Activated CD8-positive, alpha-beta T cell treated with anti-CD3 and anti-CD28 coated beads for 36 hours (primary cell): ENCODE data around the gene NTMT1. TPM values are rescaled to one million over a fixed set of nuclear protein-coding genes. Genes with fewer than 3 reads are reported as not detected.
"Not testable (repeated sequence)": the region's sequence is repeated elsewhere in the genome, so short reads cannot be mapped to it uniquely, and the experiment has no call there.

Experiments
- ATAC-seq: fragments of 200-7000 bp; cut with Tn5 transposase; one replicate; pipeline ENCODE4 v1.10.0; 2021; ENCODE audit warnings: mild to moderate bottlenecking, moderate library complexity
- CTCF ChIA-PET: fragments of 350-600 bp; sonication (Branson Sonifier 250); formaldehyde crosslinking; loops from one replicate; lab custom pipeline; 2021; ENCODE audit warnings: antibody characterized with exemption; lab: Charles Lee
- POLR2A ChIA-PET: fragments of 350-600 bp; sonication (Branson Sonifier 250); formaldehyde crosslinking; loops from one replicate; lab custom pipeline; 2021; ENCODE audit warnings: antibody characterized with exemption; lab: Charles Lee
- DNase-seq: peaks from one replicate; pipeline ENCODE4 v3.0.0-alpha.2; 2020
- H3K27ac Mint-ChIP-seq: one replicate; pipeline ENCODE4 v1.8.0; 2021; ENCODE audit warnings: mild to moderate bottlenecking, mixed read lengths
- H3K27me3 Mint-ChIP-seq: one replicate; pipeline ENCODE4 v1.8.0; 2021; ENCODE audit warnings: mixed read lengths
- H3K36me3 Mint-ChIP-seq: one replicate; pipeline ENCODE4 v1.8.0; 2021; ENCODE audit warnings: low read depth, mixed read lengths
- H3K4me1 Mint-ChIP-seq: one replicate; pipeline ENCODE4 v1.8.0; 2021; ENCODE audit warnings: low read depth, mixed read lengths
- H3K4me3 Mint-ChIP-seq: one replicate; pipeline ENCODE4 v1.8.0; 2021; ENCODE audit warnings: mild to moderate bottlenecking, moderate library complexity, mixed read lengths
- H3K9me3 Mint-ChIP-seq: one replicate; pipeline ENCODE4 v1.8.0; 2021; ENCODE audit warnings: mixed read lengths
- intact Hi-C: fragments of 100-400 bp; cut with micrococcal nuclease; formaldehyde crosslinking; loops from one replicate; pipeline ENCODE4 v1.10.0; 2022
- total RNA-seq, 2 experiments: library from RNA; stranded (reverse); gene quantifications; one replicate each; pipeline ENCODE4 v1.2.3, GENCODE V29; 2021
- TF ChIP-seq, protein P1 (sequence below): fragments of 200-600 bp; IDR thresholded peaks from one replicate; pipeline ENCODE4 v1.8.0; 2022; ENCODE audit warnings: antibody characterized with exemption, mild to moderate bottlenecking

Gene NTMT1
- total RNA-seq, 2 experiments from 2014 or later: 69.5 to 74.4 TPM

DNA sequence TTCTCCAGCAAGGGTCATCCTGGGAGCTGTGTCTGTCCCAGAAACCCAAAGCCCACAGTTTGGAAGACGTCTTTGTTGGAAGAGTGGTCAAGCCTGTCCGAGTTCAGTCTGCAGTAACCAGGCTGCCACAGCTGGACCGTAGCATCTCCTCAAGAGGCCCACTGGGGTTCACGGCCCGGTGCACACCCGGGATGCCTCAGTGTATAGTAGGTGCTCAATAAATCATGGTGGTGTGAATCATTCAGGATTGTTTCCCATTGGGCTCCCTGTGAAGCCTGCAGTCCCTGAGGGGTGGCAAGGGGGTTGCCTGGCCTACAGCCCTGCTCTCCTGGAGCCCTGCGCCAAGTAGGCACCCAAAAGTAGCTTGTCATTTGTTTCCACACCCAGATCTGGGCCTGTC, 29.2 kb downstream of the NTMT1 start:
- no peaks in the 10 kb centered on the region for H3K9me3 Mint-ChIP-seq
- H3K4me3 Mint-ChIP-seq: no peak overlapping the region
- POLR2A ChIA-PET: no interaction called here
- ATAC-seq (no peak), DNase-seq (no peak)
- CTCF ChIA-PET: interaction anchor here (1.3 kb wide), 1 partner anchor 72 kb away, joined by 4 read pairs; no protein-coding TSS in a partner anchor
- H3K36me3 Mint-ChIP-seq: no peaks in the 10 kb centered on the region
- no peaks in the 10 kb centered on the region for H3K27me3 Mint-ChIP-seq
- intact Hi-C loops: no loop called here
- TF ChIP-seq, protein P1, sequence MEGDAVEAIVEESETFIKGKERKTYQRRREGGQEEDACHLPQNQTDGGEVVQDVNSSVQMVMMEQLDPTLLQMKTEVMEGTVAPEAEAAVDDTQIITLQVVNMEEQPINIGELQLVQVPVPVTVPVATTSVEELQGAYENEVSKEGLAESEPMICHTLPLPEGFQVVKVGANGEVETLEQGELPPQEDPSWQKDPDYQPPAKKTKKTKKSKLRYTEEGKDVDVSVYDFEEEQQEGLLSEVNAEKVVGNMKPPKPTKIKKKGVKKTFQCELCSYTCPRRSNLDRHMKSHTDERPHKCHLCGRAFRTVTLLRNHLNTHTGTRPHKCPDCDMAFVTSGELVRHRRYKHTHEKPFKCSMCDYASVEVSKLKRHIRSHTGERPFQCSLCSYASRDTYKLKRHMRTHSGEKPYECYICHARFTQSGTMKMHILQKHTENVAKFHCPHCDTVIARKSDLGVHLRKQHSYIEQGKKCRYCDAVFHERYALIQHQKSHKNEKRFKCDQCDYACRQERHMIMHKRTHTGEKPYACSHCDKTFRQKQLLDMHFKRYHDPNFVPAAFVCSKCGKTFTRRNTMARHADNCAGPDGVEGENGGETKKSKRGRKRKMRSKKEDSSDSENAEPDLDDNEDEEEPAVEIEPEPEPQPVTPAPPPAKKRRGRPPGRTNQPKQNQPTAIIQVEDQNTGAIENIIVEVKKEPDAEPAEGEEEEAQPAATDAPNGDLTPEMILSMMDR: no peak
- no peaks in the 10 kb centered on the region for H3K4me1 Mint-ChIP-seq
- H3K27ac Mint-ChIP-seq: no peak overlapping the region

DNA sequence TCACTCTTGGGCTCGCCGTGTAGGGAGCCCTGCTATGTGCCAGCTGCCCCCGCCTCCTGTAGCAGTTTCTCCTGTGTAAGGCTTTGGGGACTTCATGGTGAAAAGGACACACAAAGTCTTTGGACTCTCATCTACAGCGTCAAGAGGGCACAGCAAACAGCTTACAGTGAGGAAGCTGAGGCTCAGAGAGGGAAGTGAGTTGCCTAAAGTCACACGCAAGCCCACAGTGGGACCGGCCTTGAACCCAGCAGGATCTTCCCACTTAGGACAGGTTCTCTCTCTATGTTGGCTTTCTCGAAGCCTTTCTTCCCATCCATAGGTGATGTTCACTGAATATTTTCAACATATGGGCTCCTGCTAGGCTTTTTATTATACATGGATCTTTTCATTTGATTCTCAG, 29.7 kb downstream of the NTMT1 start:
- TF ChIP-seq, protein P1: no peak
- no peak for DNase-seq
- no peaks in the 10 kb centered on the region for H3K27me3 Mint-ChIP-seq
- ChIA-PET CTCF (interaction anchor here (0.8 kb wide), 1 partner anchor 71 kb away, joined by 4 read pairs; no protein-coding TSS in a partner anchor), POLR2A (interaction anchor here (0.6 to 1.1 kb wide), 2 partner anchors 16 to 42 kb away, joined by 3 read pairs; no protein-coding TSS in a partner anchor)
- H3K36me3 Mint-ChIP-seq: no peaks in the 10 kb centered on the region
- no peak for ATAC-seq
- H3K9me3 Mint-ChIP-seq: no peaks in the 10 kb centered on the region
- intact Hi-C loops: no loop called here
- no peak overlapping the region for H3K27ac Mint-ChIP-seq
- H3K4me3 Mint-ChIP-seq: no peak overlapping the region
- H3K4me1 Mint-ChIP-seq: no peaks in the 10 kb centered on the region

DNA sequence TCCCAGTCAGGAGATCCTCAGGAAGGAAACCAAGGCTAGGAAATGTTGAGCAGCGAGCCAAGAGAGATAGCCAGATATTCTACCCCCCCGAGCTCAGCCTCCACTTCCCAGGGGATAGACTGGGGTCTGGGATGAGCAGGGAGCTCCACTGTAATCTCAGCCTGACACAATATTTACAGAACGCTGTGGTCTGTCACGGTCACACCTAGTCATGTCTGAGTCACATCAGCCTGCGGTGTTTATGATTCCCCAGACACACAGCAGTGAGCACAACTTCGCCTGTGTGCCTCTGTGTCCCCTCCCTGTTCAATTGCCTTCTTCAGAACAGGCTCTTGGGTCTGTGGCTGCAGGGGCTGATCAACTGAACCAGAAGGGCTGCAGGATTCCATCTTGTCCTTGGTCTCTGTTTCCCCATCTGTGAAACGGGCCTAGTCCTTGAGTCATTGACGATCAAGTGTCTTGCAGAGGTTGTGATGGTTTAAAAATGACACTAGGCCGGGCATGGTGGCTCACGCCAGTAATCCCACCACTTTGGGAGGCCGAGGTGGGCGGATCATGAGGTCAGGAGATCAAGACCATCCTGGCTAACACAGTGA, 30.9 kb downstream of the NTMT1 start:
- Mint-ChIP-seq H3K4me3 (no peak overlapping the region), H3K36me3 (no peaks in the 10 kb centered on the region), H3K4me1 (no peaks in the 10 kb centered on the region), H3K27me3 (no peaks in the 10 kb centered on the region), H3K9me3 (no peaks in the 10 kb centered on the region), H3K27ac (no peak overlapping the region)
- POLR2A ChIA-PET: no interaction called here
- TF ChIP-seq, protein P1: no peak
- no peak for DNase-seq
- intact Hi-C loops: no loop called here
- CTCF ChIA-PET: interaction anchor here (0.8 to 2.1 kb wide), 2 partner anchors 70 kb away, joined by 4 to 11 read pairs; no protein-coding TSS in a partner anchor
- peak; percentile 51 for ATAC-seq

DNA sequence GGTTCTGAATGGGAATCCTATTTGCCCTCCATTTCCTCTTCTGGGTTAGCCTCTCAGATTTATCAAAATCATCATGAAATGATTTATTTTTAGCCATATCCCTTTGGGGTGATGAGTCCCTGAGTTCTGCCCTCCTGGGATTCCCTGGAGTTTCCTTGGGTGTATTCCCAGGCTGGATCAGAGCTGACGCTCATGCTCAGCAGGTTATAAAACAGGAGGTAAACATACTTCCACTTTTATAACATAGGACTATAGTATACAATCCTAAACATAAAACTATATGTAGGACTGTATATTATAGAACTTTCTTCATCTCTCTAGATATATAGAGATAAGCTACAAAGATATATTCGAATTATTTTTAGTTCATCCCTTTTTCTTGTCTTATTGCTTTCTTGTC, 35.1 kb downstream of the NTMT1 start:
- DNase-seq: no peak
- Mint-ChIP-seq H3K9me3 (no peaks in the 10 kb centered on the region), H3K4me1 (peaks cover 7% of the 10 kb centered on the region), H3K4me3 (no peak overlapping the region), H3K36me3 (no peaks in the 10 kb centered on the region), H3K27me3 (peaks cover 6% of the 10 kb centered on the region), H3K27ac (no peak overlapping the region)
- ChIA-PET CTCF (interaction anchor here (0.9 to 1.1 kb wide), 2 partner anchors 66 to 77 kb away, joined by 3 to 5 read pairs; no protein-coding TSS in a partner anchor), POLR2A (no interaction called here)
- ATAC-seq: no peak
- TF ChIP-seq, protein P1: no peak
- intact Hi-C loops: no loop called here

DNA sequence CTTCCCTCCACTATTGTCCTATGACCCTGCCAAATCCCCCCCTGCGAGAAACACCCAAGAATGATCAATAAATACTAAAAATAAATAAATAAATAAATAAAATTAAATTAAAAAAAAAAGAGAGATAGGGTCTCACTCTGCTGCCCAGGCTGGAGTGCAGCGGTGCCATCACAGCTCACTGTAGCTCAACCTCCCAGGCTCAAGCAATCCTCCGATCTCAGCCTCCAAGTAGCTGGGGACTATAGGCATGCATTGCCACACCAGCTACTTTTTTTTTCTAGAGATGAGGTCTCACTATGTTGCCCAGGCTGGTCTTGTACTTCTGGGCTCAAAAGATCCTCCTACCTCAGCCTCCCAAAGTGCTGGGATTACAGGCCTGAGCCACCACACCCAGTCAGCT, 36.3 kb downstream of the NTMT1 start:
- H3K9me3 Mint-ChIP-seq, H3K4me3 Mint-ChIP-seq, H3K4me1 Mint-ChIP-seq, H3K27ac Mint-ChIP-seq, POLR2A ChIA-PET, H3K27me3 Mint-ChIP-seq, H3K36me3 Mint-ChIP-seq, DNase-seq, ATAC-seq, intact Hi-C loops: not testable (repeated sequence)
- CTCF ChIA-PET: interaction anchor here (1.4 kb wide), 1 partner anchor 65 kb away, joined by 4 read pairs; no protein-coding TSS in a partner anchor
